A673 (cell line): ENCODE measurements around the gene MAP3K5.

Experiments used
- CTCF ChIP-seq: fragments of 300-800, 200-600 bp; sonication (generic); conservative IDR thresholded peaks from 2 replicates; pipeline ENCODE4 v1.5.1; 2017; ENCODE audit warnings: low read depth, mild to moderate bottlenecking, antibody characterized with exemption, low read length, moderate library complexity, mixed read lengths
- EZH2 ChIP-seq: fragments of 200-600 bp; sonication (generic); IDR thresholded peaks from 2 replicates; pipeline ENCODE4 v1.6.1; 2017; ENCODE audit warnings: borderline replicate concordance, low read depth, mild to moderate bottlenecking, mixed read lengths, antibody characterized with exemption, low read length; ENCODE audit not compliant: poor library complexity, severe bottlenecking

GRCh38 chr6:136641166-136641565, 151.1 kb downstream of the MAP3K5 start:
- TF ChIP-seq CTCF (no peak), EZH2 (no peak)
